ENCODE results near the gene SCN9A.

- TF ChIP-seq CTCF (conservative IDR thresholded peaks at IDR 0.05; ENCODE audit: low read length) (no peak), EZH2phosphoT487 (IDR thresholded peaks at IDR 0.05; ENCODE audit: borderline replicate concordance, low read depth, low read length) (no peak)
Observed at GRCh38 chr2:166147883-166148282, 227.9 kb downstream of the SCN9A start.

Measured in OCI-LY7 (cell line).